ENCODE measurements around the gene BCOR. TPM values are rescaled to one million over a fixed set of nuclear protein-coding genes. Genes with fewer than 3 reads are reported as not detected.

Gene BCOR
- total and polyA plus RNA-seq, 9 of the 15 experiments (the other 6 are each of a cell fraction or from before 2014, with no cell fraction given): 27.5 to 113 (median 37.6) TPM

DNA sequence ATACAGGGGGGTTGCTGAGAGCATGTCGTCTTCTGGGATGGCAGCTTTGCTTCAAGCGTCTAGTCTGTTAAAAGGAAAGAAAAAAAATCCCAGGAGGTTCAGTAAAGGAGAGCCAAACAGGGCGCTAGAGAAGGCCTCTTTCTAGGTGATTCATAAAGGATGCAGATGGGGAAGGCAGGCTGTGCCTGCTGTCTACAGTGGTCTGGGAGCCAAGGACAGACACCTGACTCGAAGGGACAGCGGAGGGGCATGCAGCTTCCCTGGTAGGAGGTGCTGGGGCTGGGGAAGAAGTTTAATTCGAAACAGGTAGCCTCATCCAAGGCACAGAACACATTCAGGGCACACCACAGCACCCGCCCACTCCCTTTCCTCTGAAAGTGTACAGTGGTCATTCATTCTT, 19.9 kb downstream of the BCOR start:
- intact Hi-C loops (cut with micrococcal nuclease) (no loop called here), in situ Hi-C loops (cut with MboI) (no loop called here)
- Histone ChIP-seq H3K36me3 (ENCODE audit: control insufficient read depth, insufficient read depth, low read length) (peaks cover 94% of the 10 kb centered on the region; the same call in 2 of the 3 replicates), H3K4me3 (no peak overlapping the region), H3K9ac (ENCODE audit: insufficient read depth in 1 of 2, low read depth in 2 of 2, low read length in 2 of 2) (no peak overlapping the region), H3K4me2 (ENCODE audit: insufficient read depth, low read length) (no peak overlapping the region), H4K20me1 (replicated peaks; ENCODE audit: control insufficient read depth, insufficient read depth, low read length) (peaks cover 71% of the 10 kb centered on the region), H3K79me2 (ENCODE audit: control insufficient read depth, insufficient read depth, low read length) (peaks cover 96% of the 10 kb centered on the region), H3K27me3 (ENCODE audit: control insufficient read depth in 2 of 2, insufficient read depth in 2 of 2, low read length in 2 of 2) (no peaks in the 10 kb centered on the region), H2AFZ (ENCODE audit: low read depth, low read length) (no peak overlapping the region), H3K9me3 (replicated peaks; ENCODE audit: control insufficient read depth, insufficient read depth, low read depth, low read length) (no peaks in the 10 kb centered on the region), H3K27ac (ENCODE audit: extremely low read depth, low read depth, low read length) (no peak overlapping the region), H3K4me1 (replicated peaks in 1 of 2; ENCODE audit: control insufficient read depth in 2 of 2, insufficient read depth in 2 of 2, low read length in 2 of 2) (peaks cover 13 to 21% of the 10 kb centered on the region in 2 experiments; a peak in 4 of 5 replicates), H3K9me1 (ENCODE audit: control insufficient read depth, insufficient read depth, low read length) (peaks cover 3% of the 10 kb centered on the region)
- ATAC-seq: no peak
- no peak for TF ChIP-seq CEBPB (tag; IDR thresholded peaks at IDR 0.05)
- TF ChIP-seq POLR2A (conservative IDR thresholded peaks at IDR 0.05): 0 out of 2 replicates have a peak, but pooled peaks have one; percentile 42
- ChIA-PET POLR2A (interaction anchor here (0.7 to 1.7 kb wide), 3 partner anchors 10 to 15 kb away, joined by 3 to 5 read pairs (median 4); no protein-coding TSS in a partner anchor), CTCF (ENCODE audit: low intra/inter-chr PET ratio) (no interaction called here)
- no TSS peak for BruUV-seq (replicated peaks)
- no peak for FAIRE-seq
- DNase-seq (ENCODE audit: extremely low read depth in 1 of 4, low spot score in 3 of 4): no peak
- WGBS (ENCODE audit: insufficient coverage, low coverage, missing lambda C conversion rate): 86% methylated on average over 6 of the region's 7 CpGs

DNA sequence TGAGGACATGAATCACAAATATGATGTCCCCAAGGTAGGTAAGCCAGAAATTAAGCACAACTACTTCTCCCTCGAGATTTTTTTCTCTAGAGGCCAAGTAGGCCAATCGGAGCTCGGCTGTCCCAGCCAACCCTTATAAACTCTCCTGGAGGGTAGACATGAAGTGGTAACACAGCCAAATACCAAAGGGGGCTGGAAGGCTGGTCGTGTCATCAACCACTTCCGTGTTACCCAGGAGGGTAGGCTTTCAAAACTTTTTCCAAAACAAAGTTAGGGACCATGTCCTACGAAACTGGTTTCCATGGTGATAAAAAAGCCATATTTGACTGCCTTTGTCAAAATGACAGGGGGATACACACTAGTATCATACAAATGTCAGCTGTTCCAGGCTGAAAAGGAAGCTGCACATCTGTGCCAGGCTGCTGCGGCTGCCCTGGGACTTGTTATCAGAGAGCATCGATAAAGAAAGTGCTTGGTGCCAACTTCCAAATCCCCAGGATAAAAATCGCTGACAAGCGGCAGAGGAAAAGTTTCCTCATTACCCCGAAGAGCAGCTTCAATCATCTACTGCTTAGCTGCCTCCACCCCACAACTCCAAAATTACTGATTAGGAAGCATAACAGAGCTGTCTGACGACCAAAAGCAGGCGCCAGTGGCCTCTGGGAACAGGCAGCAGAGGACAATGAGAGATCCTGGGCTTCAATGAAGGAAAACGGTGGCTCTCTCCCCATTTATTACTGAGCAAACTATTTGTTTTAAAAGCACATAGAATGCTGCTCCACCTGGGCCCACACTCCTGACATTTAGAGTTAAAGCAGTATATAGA, 20.8 kb downstream of the BCOR start:
- intact Hi-C loops (cut with micrococcal nuclease): no loop called here
- Histone ChIP-seq H2AFZ (ENCODE audit: low read depth, low read length) (no peak overlapping the region), H3K36me3 (ENCODE audit: control insufficient read depth, insufficient read depth, low read length) (peaks cover 94% of the 10 kb centered on the region), H3K9ac (ENCODE audit: insufficient read depth in 1 of 2, low read depth in 2 of 2, low read length in 2 of 2) (no peak overlapping the region), H3K79me2 (ENCODE audit: control insufficient read depth, insufficient read depth, low read length) (peaks cover 96% of the 10 kb centered on the region), H3K4me3 (no peak overlapping the region), H3K4me2 (ENCODE audit: insufficient read depth, low read length) (no peak overlapping the region), H3K9me1 (ENCODE audit: control insufficient read depth, insufficient read depth, low read length) (peaks cover 12% of the 10 kb centered on the region), H3K27ac (ENCODE audit: extremely low read depth, low read depth, low read length) (no peak overlapping the region), H3K4me1 (replicated peaks in 1 of 2; ENCODE audit: control insufficient read depth in 2 of 2, insufficient read depth in 2 of 2, low read length in 2 of 2) (peaks cover 8 to 11% of the 10 kb centered on the region in 2 experiments; a peak in 4 of 5 replicates), H3K9me3 (replicated peaks; ENCODE audit: control insufficient read depth, insufficient read depth, low read depth, low read length) (no peaks in the 10 kb centered on the region), H3K27me3 (ENCODE audit: control insufficient read depth in 2 of 2, insufficient read depth in 2 of 2, low read length in 2 of 2) (no peaks in the 10 kb centered on the region), H4K20me1 (replicated peaks; ENCODE audit: control insufficient read depth, insufficient read depth, low read length) (peaks cover 70% of the 10 kb centered on the region)
- no peak for DNase-seq (ENCODE audit: extremely low read depth in 1 of 4, low spot score in 3 of 4)
- ATAC-seq: no peak
- no peak for FAIRE-seq
- ChIA-PET CTCF (ENCODE audit: low intra/inter-chr PET ratio) (no interaction called here), POLR2A (interaction anchor here (0.5 to 1.7 kb wide), 6 partner anchors 9 to 211 kb away, joined by 3 to 6 read pairs (median 4); no protein-coding TSS in a partner anchor)
- WGBS (ENCODE audit: insufficient coverage, low coverage, missing lambda C conversion rate): 80% methylated on average over 13 of the region's 14 CpGs
- no TSS peak for BruUV-seq (replicated peaks)
- in situ Hi-C loops (cut with MboI): no loop called here
- TF ChIP-seq HLTF (IDR thresholded peaks at IDR 0.05) (no peak), RFX1 (IDR thresholded peaks at IDR 0.05) (peak; percentile 35)
